Prostate gland (tissue), 2 donors: ENCODE data around the gene MCEMP1. TPM values are rescaled to one million over a fixed set of nuclear protein-coding genes. Genes with fewer than 3 reads are reported as not detected.

Experiments used
- DNase-seq: peaks from one replicate; pipeline ENCODE4 v3.0.0-alpha.2; 2019; ENCODE audit warnings: low spot score
- H3K27ac ChIP-seq, 2 donors: fragments of 200-600 bp; sonication (generic); 2 replicates each; pipeline ENCODE4 v1.5.1; 2017 to 2019
- H3K27me3 ChIP-seq: fragments of 200-600 bp; sonication (generic); replicated peaks from 2 replicates; pipeline ENCODE4 v1.5.1; 2019; ENCODE audit not compliant: insufficient read depth
- H3K36me3 ChIP-seq, 2 donors: fragments of 200-600 bp; sonication (generic); 1 replicate in 1 of 2; 2 replicates in 1 of 2; pipeline versions ENCODE4 v1.5.1 to v1.8.1; 2017 to 2019
- H3K4me1 ChIP-seq: fragments of 200-600 bp; sonication (generic); replicated peaks from 2 replicates; pipeline ENCODE4 v1.5.1; 2019
- H3K4me3 ChIP-seq, 2 donors: fragments of 200-600 bp; sonication (generic); 2 replicates each; pipeline ENCODE4 v1.5.1; 2017 to 2019
- H3K9me3 ChIP-seq: fragments of 200-600 bp; sonication (generic); 2 replicates; pipeline ENCODE4 v1.5.1; 2017
- CTCF ChIP-seq, 4 experiments: fragments of 200-600 bp in 2 of 4; fragments of 450-650 bp in 2 of 4; sonication (generic) in 2 of 4; IDR thresholded peaks; 1 replicate in 3 of 4; 2 replicates in 1 of 4; pipeline ENCODE4 v1.5.1; 2016 to 2019; ENCODE audit warnings: antibody characterized with exemption in 4 of 4, mild to moderate bottlenecking in 2 of 4, moderate library complexity in 2 of 4
- POLR2A ChIP-seq: fragments of 450-650 bp; IDR thresholded peaks from one replicate; pipeline ENCODE4 v1.6.1; 2016; ENCODE audit warnings: antibody characterized with exemption, mild to moderate bottlenecking
- POLR2AphosphoS5 ChIP-seq: sonication (generic); formaldehyde crosslinking; IDR thresholded peaks from one replicate; pipeline ENCODE4 v1.6.1; 2017; ENCODE audit warnings: antibody characterized with exemption
- WGBS: methylation state at CpG from one replicate; pipeline ENCODE4 v1.1.5; 2018; 5-methylcytosine and 5-hydroxymethylcytosine counted together
- intact Hi-C: fragments of 100-400 bp; cut with DNase I; formaldehyde crosslinking; loops from one replicate; pipeline ENCODE4 v1.14.2; 2022
- total RNA-seq, 2 donors: library from RNA; depleted of rRNA; stranded (reverse); fragments of >200 nt; gene quantifications; one replicate each; pipeline ENCODE4 v1.1.0, GENCODE V29; 2016

The MCEMP1 gene
- total RNA-seq, 2 donors from 2014 or later: 0.28 TPM; not detected in 1

GRCh38 chr19:7670790-7671189 lies 6.1 kb upstream of the MCEMP1 start:
- Histone ChIP-seq H3K4me3 (no peak overlapping the region), H3K9me3 (no peaks in the 10 kb centered on the region), H3K27me3 (peaks cover 2% of the 10 kb centered on the region), H3K4me1 (no peaks in the 10 kb centered on the region), H3K27ac (no peak overlapping the region), H3K36me3 (no peaks in the 10 kb centered on the region)
- intact Hi-C loops: no loop called here
- WGBS: 20% methylated on average over 9 of the region's 9 CpGs
- TF ChIP-seq CTCF (IDR thresholded peaks at IDR 0.05) (no peak), POLR2A (no peak), POLR2AphosphoS5 (no peak)
- DNase-seq: no peak

GRCh38 chr19:7672522-7672921 lies 4.4 kb upstream of the MCEMP1 start:
- Histone ChIP-seq H3K9me3 (no peaks in the 10 kb centered on the region), H3K36me3 (no peaks in the 10 kb centered on the region), H3K27me3 (peaks cover 2% of the 10 kb centered on the region), H3K4me3 (no peak overlapping the region), H3K4me1 (no peaks in the 10 kb centered on the region), H3K27ac (no peak overlapping the region)
- WGBS: 41% methylated on average over 9 of the region's 9 CpGs
- intact Hi-C loops: no loop called here
- no peak for DNase-seq
- no peak for TF ChIP-seq POLR2AphosphoS5
- TF ChIP-seq CTCF (IDR thresholded peaks at IDR 0.05): no peak
- no peak for TF ChIP-seq POLR2A

- H3K4me1 ChIP-seq: no peaks in the 10 kb centered on the region
- intact Hi-C loops: loop anchor here (5.0 kb wide), 1 partner anchor 317 kb away; no protein-coding TSS in a partner anchor
- WGBS: 53% methylated on average over 21 of the region's 21 CpGs
- H3K27me3 ChIP-seq: peaks cover 2% of the 10 kb centered on the region
- no peak overlapping the region for H3K4me3 ChIP-seq
- no peaks in the 10 kb centered on the region for H3K9me3 ChIP-seq
- no peak for TF ChIP-seq POLR2AphosphoS5
- TF ChIP-seq CTCF (IDR thresholded peaks at IDR 0.05): no peak
- TF ChIP-seq POLR2A: no peak
- no peaks in the 10 kb centered on the region for H3K36me3 ChIP-seq
- H3K27ac ChIP-seq: no peak overlapping the region
- DNase-seq: no peak
These were observed 2.6 kb upstream of the MCEMP1 start for GRCh38 chr19:7674010-7675005.

GRCh38 chr19:7676376-7676775 lies 514 bp upstream of the MCEMP1 start:
- intact Hi-C loops: loop anchor here (5.0 kb wide), 1 partner anchor 319 kb away; no protein-coding TSS in a partner anchor
- Histone ChIP-seq H3K36me3 (no peaks in the 10 kb centered on the region), H3K4me1 (no peaks in the 10 kb centered on the region), H3K4me3 (no peak overlapping the region), H3K27ac (no peak overlapping the region), H3K9me3 (no peaks in the 10 kb centered on the region), H3K27me3 (no peaks in the 10 kb centered on the region)
- WGBS: 33% methylated on average over 7 of the region's 7 CpGs
- no peak for DNase-seq
- no peak for TF ChIP-seq CTCF (IDR thresholded peaks at IDR 0.05)
- no peak for TF ChIP-seq POLR2AphosphoS5
- no peak for TF ChIP-seq POLR2A
